ENCODE results near the gene KAT5. TPM values are rescaled to one million over a fixed set of nuclear protein-coding genes. Genes with fewer than 3 reads are reported as not detected.
"Not testable (repeated sequence)": the region's sequence is repeated elsewhere in the genome, so short reads cannot be mapped to it uniquely, and the experiment has no call there.

The KAT5 gene
- total RNA-seq, 2 experiments from 2014 or later: 79.9 to 97.1 TPM

DNA sequence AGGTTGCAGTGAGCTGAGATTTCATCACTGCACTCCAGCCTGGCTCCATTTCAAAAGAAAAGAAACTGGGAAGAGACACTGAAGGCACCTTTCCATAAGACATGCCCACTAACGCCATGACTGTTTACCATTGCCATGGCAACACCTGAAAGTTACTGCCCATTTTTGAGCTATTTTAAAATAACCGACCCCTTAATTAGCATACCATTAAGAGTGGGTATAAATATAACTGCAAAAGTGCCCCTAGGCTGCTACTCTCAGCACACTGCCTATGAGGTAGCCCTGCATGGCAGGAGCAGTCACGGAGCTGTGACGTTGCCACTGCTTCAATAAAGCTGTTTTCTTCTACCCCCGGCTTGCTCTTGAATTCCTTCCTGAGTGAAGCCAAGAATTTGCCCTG lies 18.4 kb downstream of the KAT5 start:
- intact Hi-C loops (cut with micrococcal nuclease; ENCODE audit: unreplicated experiment): no loop called here
- CTCF ChIA-PET (ENCODE audit: unreplicated experiment): no interaction called here

DNA sequence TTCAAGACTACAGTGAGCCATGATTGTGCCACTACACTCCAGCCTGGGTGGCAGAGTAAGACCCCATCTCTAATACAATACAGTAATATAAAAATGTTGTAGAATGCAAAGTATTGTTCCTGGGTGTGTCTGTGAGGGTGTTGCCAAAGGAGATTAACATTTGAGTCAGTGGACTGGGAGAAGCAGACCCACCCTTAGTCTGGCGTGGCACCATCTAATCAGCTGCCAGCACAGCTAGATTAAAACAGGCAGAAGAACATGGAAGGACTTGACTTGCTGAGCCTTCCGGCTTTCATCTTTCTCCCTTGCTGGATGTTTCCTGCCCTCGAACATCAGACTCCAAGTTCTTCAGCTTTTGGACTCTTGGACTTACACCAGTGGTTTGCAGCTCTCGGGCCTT lies 23.1 kb downstream of the KAT5 start:
- peaks cover 25% of the 10 kb centered on the region for H3K9me3 ChIP-seq (ENCODE audit: low read length)
- H3K79me2 ChIP-seq (ENCODE audit: insufficient read depth, low read depth, low read length); BruUV-seq (replicated peaks); H3K27ac ChIP-seq (ENCODE audit: low read depth, low read length, poor library complexity, severe bottlenecking); intact Hi-C loops (cut with micrococcal nuclease; ENCODE audit: unreplicated experiment); H3K4me3 ChIP-seq (ENCODE audit: low read depth, low read length, poor library complexity, severe bottlenecking); H3K4me2 ChIP-seq (ENCODE audit: low read length); H3K4me1 ChIP-seq (ENCODE audit: insufficient read depth, low read length, poor library complexity, severe bottlenecking); H3K36me3 ChIP-seq (ENCODE audit: insufficient read depth, low read length); H3K9me2 ChIP-seq (ENCODE audit: insufficient read depth, low read length); H2AFZ ChIP-seq (ENCODE audit: low read length); H4K20me1 ChIP-seq (ENCODE audit: insufficient read depth, low read length); DNase-seq (ENCODE audit: low spot score); CTCF ChIA-PET (ENCODE audit: unreplicated experiment): not testable (repeated sequence)
- POLR2A ChIA-PET: interaction anchor here (0.7 kb wide), 1 partner anchor 30 kb away, joined by 3 read pairs; no protein-coding TSS in a partner anchor

More for the DNA sequence above, 18.4 kb downstream of the KAT5 start:
- POLR2A ChIA-PET: no interaction called here
- Histone ChIP-seq H3K4me2 (ENCODE audit: low read length) (no peak overlapping the region), H2AFZ (ENCODE audit: low read length) (no peak overlapping the region), H3K9me2 (ENCODE audit: insufficient read depth, low read length) (no peaks in the 10 kb centered on the region), H3K9me3 (ENCODE audit: low read length) (no peaks in the 10 kb centered on the region), H4K20me1 (ENCODE audit: insufficient read depth, low read length) (no peaks in the 10 kb centered on the region), H3K4me1 (ENCODE audit: insufficient read depth, low read length, poor library complexity, severe bottlenecking) (no peaks in the 10 kb centered on the region), H3K4me3 (ENCODE audit: low read depth, low read length, poor library complexity, severe bottlenecking) (no peak overlapping the region), H3K36me3 (ENCODE audit: insufficient read depth, low read length) (no peaks in the 10 kb centered on the region), H3K79me2 (ENCODE audit: insufficient read depth, low read depth, low read length) (no peaks in the 10 kb centered on the region), H3K27ac (ENCODE audit: low read depth, low read length, poor library complexity, severe bottlenecking) (no peak overlapping the region)
- no peak for DNase-seq (ENCODE audit: low spot score)
- BruUV-seq (replicated peaks): no TSS peak
- TF ChIP-seq EZH2phosphoT487 (IDR thresholded peaks at IDR 0.05; ENCODE audit: borderline replicate concordance, low read depth, low read length) (no peak), CTCF (conservative IDR thresholded peaks at IDR 0.05; ENCODE audit: low read length) (no peak)

GRCh38 chr11:65736810-65737209 lies 24.8 kb downstream of the KAT5 start:
- intact Hi-C loops (cut with micrococcal nuclease; ENCODE audit: unreplicated experiment): no loop called here
- TF ChIP-seq CTCF (conservative IDR thresholded peaks at IDR 0.05; ENCODE audit: low read length) (no peak), EZH2phosphoT487 (IDR thresholded peaks at IDR 0.05; ENCODE audit: borderline replicate concordance, low read depth, low read length) (no peak)
- Histone ChIP-seq H3K79me2 (ENCODE audit: insufficient read depth, low read depth, low read length) (no peaks in the 10 kb centered on the region), H3K4me2 (ENCODE audit: low read length) (no peak overlapping the region), H4K20me1 (ENCODE audit: insufficient read depth, low read length) (no peaks in the 10 kb centered on the region), H2AFZ (ENCODE audit: low read length) (no peak overlapping the region), H3K4me1 (ENCODE audit: insufficient read depth, low read length, poor library complexity, severe bottlenecking) (no peaks in the 10 kb centered on the region), H3K9me2 (ENCODE audit: insufficient read depth, low read length) (no peaks in the 10 kb centered on the region), H3K4me3 (ENCODE audit: low read depth, low read length, poor library complexity, severe bottlenecking) (no peak overlapping the region), H3K36me3 (ENCODE audit: insufficient read depth, low read length) (no peaks in the 10 kb centered on the region), H3K27ac (ENCODE audit: low read depth, low read length, poor library complexity, severe bottlenecking) (no peak overlapping the region), H3K9me3 (ENCODE audit: low read length) (peaks cover 25% of the 10 kb centered on the region)
- ChIA-PET POLR2A (interaction anchor here (0.6 kb wide), 1 partner anchor 46 kb away, joined by 3 read pairs; no protein-coding TSS in a partner anchor), CTCF (ENCODE audit: unreplicated experiment) (no interaction called here)
- no peak for DNase-seq (ENCODE audit: low spot score)
- BruUV-seq (replicated peaks): no TSS peak
